Kidney epithelial cell (primary cell): ENCODE data around the gene ADPRS. TPM values are rescaled to one million over a fixed set of nuclear protein-coding genes. Genes with fewer than 3 reads are reported as not detected.

ENCODE experiments used
- DNase-seq: peaks from one replicate; pipeline ENCODE4 v3.0.0-alpha.2; 2010; ENCODE audit warnings: low read depth
- H3K27me3 ChIP-seq: 2 replicates; pipeline ENCODE4 v1.6.0; 2011; ENCODE audit warnings: low read length; ENCODE audit not compliant: control insufficient read depth, insufficient read depth
- H3K36me3 ChIP-seq: 2 replicates; pipeline ENCODE4 v1.5.1; 2011; ENCODE audit warnings: low read length; ENCODE audit not compliant: control insufficient read depth, insufficient read depth
- H3K4me3 ChIP-seq: 2 replicates; pipeline ENCODE4 v1.5.1; 2011; ENCODE audit warnings: low read depth, mild to moderate bottlenecking, control low read depth, low read length
- CTCF ChIP-seq: IDR thresholded peaks from 2 replicates; pipeline ENCODE4 v1.5.1; 2011; ENCODE audit warnings: mild to moderate bottlenecking, moderate library complexity, low read length, control low read depth, inconsistent platforms; ENCODE audit not compliant: insufficient read depth, poor library complexity, severe bottlenecking
- total RNA-seq: library from RNA; depleted of rRNA; stranded (reverse); fragments of >200 nt; gene quantifications from 2 replicates; pipeline ENCODE4 v1.2.3, GENCODE V29; 2015

ADPRS gene
- total RNA-seq, 1 donor from 2014 or later, result 70.3 TPM

GRCh38 chr1:36136535-36136934 is 47.8 kb downstream of the ADPRS start:
- no peak for DNase-seq
- no peak for TF ChIP-seq CTCF
- Histone ChIP-seq H3K4me3 (no peak overlapping the region), H3K36me3 (peaks cover 3% of the 10 kb centered on the region), H3K27me3 (no peaks in the 10 kb centered on the region)

GRCh38 chr1:36137226-36137625 is 48.5 kb downstream of the ADPRS start:
- Histone ChIP-seq H3K27me3 (no peaks in the 10 kb centered on the region), H3K36me3 (peaks cover 3% of the 10 kb centered on the region), H3K4me3 (no peak overlapping the region)
- DNase-seq, result no peak
- TF ChIP-seq CTCF, result no peak

- no peak for DNase-seq
- H3K4me3 ChIP-seq, result no peak overlapping the region
- H3K27me3 ChIP-seq, result no peaks in the 10 kb centered on the region
- TF ChIP-seq CTCF, result no peak
- peaks cover 3% of the 10 kb centered on the region for H3K36me3 ChIP-seq
Measured at GRCh38 chr1:36137776-36138175, 49.1 kb downstream of the ADPRS start.

GRCh38 chr1:36139521-36139920 is 50.8 kb downstream of the ADPRS start:
- DNase-seq, result no peak
- Histone ChIP-seq H3K27me3 (no peaks in the 10 kb centered on the region), H3K4me3 (no peak overlapping the region), H3K36me3 (peaks cover 3% of the 10 kb centered on the region)
- TF ChIP-seq CTCF, result no peak

- TF ChIP-seq CTCF, result no peak
- Histone ChIP-seq H3K27me3 (no peaks in the 10 kb centered on the region), H3K36me3 (peaks cover 3% of the 10 kb centered on the region)
Measured at GRCh38 chr1:36142121-36142520, 53.4 kb downstream of the ADPRS start.

GRCh38 chr1:36143424-36143823 is 54.7 kb downstream of the ADPRS start:
- no peak for DNase-seq
- Histone ChIP-seq H3K27me3 (no peaks in the 10 kb centered on the region), H3K4me3 (no peak overlapping the region), H3K36me3 (no peaks in the 10 kb centered on the region)
- no peak for TF ChIP-seq CTCF

More at GRCh38 chr1:36142121-36142520, 53.4 kb downstream of the ADPRS start:
- H3K4me3 ChIP-seq, result no peak overlapping the region
- DNase-seq, result no peak
